Mononuclear cell (primary cell): ENCODE measurements around the gene ZCRB1. TPM values are rescaled to one million over a fixed set of nuclear protein-coding genes. Genes with fewer than 3 reads are reported as not detected.

Experiments
- H3K27me3 ChIP-seq: 2 replicates; pipeline ENCODE4 v1.6.0; 2011; ENCODE audit warnings: low read length, control low read depth; ENCODE audit not compliant: insufficient read depth
- H3K4me1 ChIP-seq: 2 replicates; pipeline ENCODE4 v1.5.1; 2011; ENCODE audit warnings: mild to moderate bottlenecking, low read length, control low read depth; ENCODE audit not compliant: insufficient read depth
- H3K4me3 ChIP-seq: 2 replicates; pipeline ENCODE4 v1.5.1; 2011; ENCODE audit warnings: mild to moderate bottlenecking, low read length, moderate library complexity
- H3K9me3 ChIP-seq: 2 replicates; pipeline ENCODE4 v1.5.1; 2011; ENCODE audit warnings: low read depth, mild to moderate bottlenecking, control low read depth, low read length
- total RNA-seq: library from RNA; depleted of rRNA; stranded (reverse); fragments of >200 nt; gene quantifications from one replicate; pipeline ENCODE4 v1.2.3, GENCODE V29; 2012

Gene ZCRB1
- total RNA-seq, 1 donor: 20.1 TPM

GRCh38 chr12:42299392-42300308 lies 26.2 kb downstream of the ZCRB1 start:
- Histone ChIP-seq H3K4me1 (no peaks in the 10 kb centered on the region), H3K9me3 (no peaks in the 10 kb centered on the region)

GRCh38 chr12:42298887-42299286 lies 27.0 kb downstream of the ZCRB1 start:
- H3K4me1 ChIP-seq: no peaks in the 10 kb centered on the region
- H3K27me3 ChIP-seq: no peaks in the 10 kb centered on the region
- H3K9me3 ChIP-seq: no peaks in the 10 kb centered on the region

More at GRCh38 chr12:42299392-42300308, 26.2 kb downstream of the ZCRB1 start:
- H3K4me3 ChIP-seq: no peak overlapping the region
- no peaks in the 10 kb centered on the region for H3K27me3 ChIP-seq

GRCh38 chr12:42296503-42297109 lies 29.3 kb downstream of the ZCRB1 start:
- H3K9me3 ChIP-seq: no peaks in the 10 kb centered on the region
- no peaks in the 10 kb centered on the region for H3K4me1 ChIP-seq
- no peaks in the 10 kb centered on the region for H3K27me3 ChIP-seq
- no peak overlapping the region for H3K4me3 ChIP-seq

More at GRCh38 chr12:42298887-42299286, 27.0 kb downstream of the ZCRB1 start:
- H3K4me3 ChIP-seq: no peak overlapping the region

- Histone ChIP-seq H3K4me1 (no peaks in the 10 kb centered on the region), H3K27me3 (no peaks in the 10 kb centered on the region), H3K4me3 (no peak overlapping the region), H3K9me3 (no peaks in the 10 kb centered on the region)
These were observed 34.2 kb downstream of the ZCRB1 start for GRCh38 chr12:42291680-42292079.

GRCh38 chr12:42288544-42288943 lies 37.4 kb downstream of the ZCRB1 start:
- Histone ChIP-seq H3K27me3 (no peaks in the 10 kb centered on the region), H3K4me1 (peaks cover 8% of the 10 kb centered on the region), H3K9me3 (no peaks in the 10 kb centered on the region), H3K4me3 (no peak overlapping the region)

- Histone ChIP-seq H3K4me1 (peaks cover 8% of the 10 kb centered on the region), H3K4me3 (no peak overlapping the region), H3K9me3 (no peaks in the 10 kb centered on the region), H3K27me3 (no peaks in the 10 kb centered on the region)
These were observed 39.2 kb downstream of the ZCRB1 start for GRCh38 chr12:42286741-42287140.

GRCh38 chr12:42285431-42285830 lies 40.5 kb downstream of the ZCRB1 start:
- no peak overlapping the region for H3K4me3 ChIP-seq
- H3K4me1 ChIP-seq: peaks cover 8% of the 10 kb centered on the region
- H3K27me3 ChIP-seq: no peaks in the 10 kb centered on the region
- no peaks in the 10 kb centered on the region for H3K9me3 ChIP-seq

GRCh38 chr12:42284876-42285275 lies 41.0 kb downstream of the ZCRB1 start:
- no peak overlapping the region for H3K4me3 ChIP-seq
- H3K4me1 ChIP-seq: peaks cover 8% of the 10 kb centered on the region
- H3K9me3 ChIP-seq: no peaks in the 10 kb centered on the region
- H3K27me3 ChIP-seq: no peaks in the 10 kb centered on the region

- Histone ChIP-seq H3K9me3 (no peaks in the 10 kb centered on the region), H3K4me1 (peaks cover 8% of the 10 kb centered on the region), H3K27me3 (no peaks in the 10 kb centered on the region), H3K4me3 (no peak overlapping the region)
These were observed 41.7 kb downstream of the ZCRB1 start for GRCh38 chr12:42284157-42284556.

GRCh38 chr12:42283739-42284138 lies 42.2 kb downstream of the ZCRB1 start:
- Histone ChIP-seq H3K27me3 (no peaks in the 10 kb centered on the region), H3K4me3 (no peak overlapping the region), H3K9me3 (no peaks in the 10 kb centered on the region), H3K4me1 (peaks cover 8% of the 10 kb centered on the region)

GRCh38 chr12:42282294-42282693 lies 43.6 kb downstream of the ZCRB1 start:
- H3K27me3 ChIP-seq: no peaks in the 10 kb centered on the region
- H3K4me3 ChIP-seq: no peak overlapping the region
- peaks cover 8% of the 10 kb centered on the region for H3K4me1 ChIP-seq
- no peaks in the 10 kb centered on the region for H3K9me3 ChIP-seq

- Histone ChIP-seq H3K9me3 (no peaks in the 10 kb centered on the region), H3K4me1 (peaks cover 8% of the 10 kb centered on the region), H3K4me3 (no peak overlapping the region), H3K27me3 (no peaks in the 10 kb centered on the region)
These were observed 44.0 kb downstream of the ZCRB1 start for GRCh38 chr12:42281844-42282243.

GRCh38 chr12:42281278-42281677 lies 44.6 kb downstream of the ZCRB1 start:
- Histone ChIP-seq H3K4me3 (no peak overlapping the region), H3K9me3 (no peaks in the 10 kb centered on the region), H3K4me1 (peaks cover 8% of the 10 kb centered on the region), H3K27me3 (no peaks in the 10 kb centered on the region)

GRCh38 chr12:42278128-42278510 lies 47.8 kb downstream of the ZCRB1 start:
- Histone ChIP-seq H3K27me3 (no peaks in the 10 kb centered on the region), H3K4me3 (no peak overlapping the region), H3K9me3 (no peaks in the 10 kb centered on the region), H3K4me1 (no peaks in the 10 kb centered on the region)

- Histone ChIP-seq H3K4me3 (no peak overlapping the region), H3K27me3 (no peaks in the 10 kb centered on the region), H3K9me3 (no peaks in the 10 kb centered on the region), H3K4me1 (no peaks in the 10 kb centered on the region)
These were observed 48.3 kb downstream of the ZCRB1 start for GRCh38 chr12:42277396-42278127.
